Stimulated activated CD4-positive, alpha-beta T cell treated with anti-CD3 and anti-CD28 coated beads, Interleukin-12 subunit alpha, Interleukin-12 subunit beta, amount 100 ng/mL, for 4 hours (primary cell): Measurements from ENCODE around the gene SLC35A3.
"Not testable (repeated sequence)": the region's sequence is repeated elsewhere in the genome, so short reads cannot be mapped to it uniquely, and the experiment has no call there.

ENCODE experiments used
- DNase-seq: peaks from one replicate; pipeline ENCODE4 v3.0.0-alpha.2; 2020

Gene SLC35A3

DNA sequence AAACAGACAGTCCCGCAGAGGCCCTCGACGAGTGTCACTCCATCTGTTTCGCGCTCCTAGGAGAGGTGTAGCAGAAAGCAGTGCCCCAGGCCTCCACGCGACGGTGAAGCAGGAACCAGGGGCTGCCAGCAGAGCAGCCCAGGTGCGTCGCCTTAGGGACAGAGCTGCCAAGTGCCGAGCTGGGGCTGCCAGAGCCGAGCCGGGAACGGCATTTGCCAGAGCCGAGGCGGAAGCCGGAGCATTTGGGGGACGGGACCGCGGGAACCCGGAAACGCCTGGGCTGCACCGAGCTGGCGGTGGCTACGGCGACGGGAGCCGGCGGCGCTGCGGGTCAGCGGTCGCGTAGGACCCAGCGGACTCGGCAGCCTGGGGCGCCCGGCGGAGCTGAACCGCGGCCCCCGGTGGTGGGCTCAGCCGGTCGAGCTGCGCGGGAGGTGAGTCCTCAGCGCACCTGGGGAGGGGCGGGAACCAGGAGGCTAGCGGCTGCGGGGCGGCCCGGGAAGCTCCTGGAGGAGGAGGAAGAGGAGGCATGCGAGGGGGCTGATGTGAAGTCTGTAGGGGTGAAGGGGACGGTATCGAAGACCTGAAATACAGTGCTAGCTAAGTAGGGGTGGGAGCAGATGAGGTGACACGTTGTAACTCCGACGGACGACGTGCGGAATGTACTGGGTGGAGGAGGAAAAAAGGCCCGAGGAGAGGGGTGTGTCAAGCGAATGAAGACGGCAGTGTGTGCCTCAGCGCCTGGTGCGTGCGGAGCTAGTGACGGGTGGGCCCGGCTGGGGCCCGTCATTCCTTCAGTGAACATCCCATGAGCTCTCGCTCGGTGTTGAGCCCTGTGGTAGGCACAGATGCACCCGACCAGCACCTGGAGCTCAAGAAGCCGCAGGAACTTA is at the start of gene SLC35A3:
SLC35A3 (plus strand) TSS at position 268 of the 893 bp plus-strand sequence. CDS start 23,559 bp downstream, outside the sequence.
- DNase-seq = peak; percentile 78

DNA sequence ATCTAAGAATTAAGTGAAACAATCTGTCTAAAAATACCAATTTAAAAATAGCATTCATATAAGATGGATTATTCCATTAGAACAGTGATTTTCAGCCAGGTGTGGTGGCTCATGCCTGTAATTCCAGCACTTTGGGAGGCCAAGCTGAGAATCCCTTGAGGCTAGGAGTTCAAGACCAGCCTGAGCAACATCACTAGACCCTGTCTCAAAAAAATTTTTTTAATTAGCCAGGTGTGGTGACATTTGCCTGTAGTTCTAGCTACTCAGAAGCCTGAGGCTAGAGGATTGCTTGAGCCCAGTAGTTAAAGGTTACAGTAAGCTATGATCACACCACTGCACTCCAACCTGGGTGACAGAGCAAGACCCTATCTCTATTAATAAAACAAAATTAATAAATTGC is 35.0 kb upstream of the SLC35A3 start:
- no peak for DNase-seq

DNA sequence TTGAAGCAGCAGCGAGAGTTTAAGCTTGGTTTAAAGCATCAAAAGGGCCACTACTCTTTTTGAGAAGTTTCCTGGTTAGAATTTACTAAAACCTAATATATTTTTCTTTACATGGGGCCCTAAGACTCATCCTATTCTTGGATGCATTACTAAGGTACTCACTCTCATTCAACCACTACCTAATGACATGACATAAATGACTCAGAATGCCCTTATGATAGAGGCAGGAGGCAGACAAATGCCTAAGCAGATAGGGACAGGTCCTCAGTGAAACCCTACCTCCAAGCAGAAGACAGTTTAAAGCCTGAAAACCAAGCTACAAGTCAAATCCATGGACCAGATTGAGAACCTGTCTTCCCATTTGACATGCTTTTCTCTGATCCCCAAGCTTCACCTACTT is 34.3 kb upstream of the SLC35A3 start:
- no peak for DNase-seq

DNA sequence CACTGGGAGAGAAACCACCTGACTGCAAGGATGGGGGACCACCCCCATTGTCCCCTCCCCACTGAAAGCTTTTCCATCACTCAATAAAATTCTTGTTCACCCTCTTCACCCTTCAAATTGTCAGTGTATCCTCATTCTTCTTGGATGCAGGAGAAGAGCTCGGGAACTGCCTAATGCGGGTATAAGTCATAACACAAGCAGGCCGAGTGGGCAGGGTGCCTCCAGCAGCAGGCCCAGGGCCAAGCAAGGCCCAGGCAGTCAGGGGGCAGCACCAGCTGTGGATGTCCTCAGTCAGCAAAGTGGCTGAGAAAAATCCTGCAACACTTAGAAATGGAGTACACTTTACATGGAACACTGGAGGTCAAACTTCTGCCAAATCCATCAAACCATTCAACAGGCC is 33.7 kb upstream of the SLC35A3 start:
- no peak for DNase-seq

DNA sequence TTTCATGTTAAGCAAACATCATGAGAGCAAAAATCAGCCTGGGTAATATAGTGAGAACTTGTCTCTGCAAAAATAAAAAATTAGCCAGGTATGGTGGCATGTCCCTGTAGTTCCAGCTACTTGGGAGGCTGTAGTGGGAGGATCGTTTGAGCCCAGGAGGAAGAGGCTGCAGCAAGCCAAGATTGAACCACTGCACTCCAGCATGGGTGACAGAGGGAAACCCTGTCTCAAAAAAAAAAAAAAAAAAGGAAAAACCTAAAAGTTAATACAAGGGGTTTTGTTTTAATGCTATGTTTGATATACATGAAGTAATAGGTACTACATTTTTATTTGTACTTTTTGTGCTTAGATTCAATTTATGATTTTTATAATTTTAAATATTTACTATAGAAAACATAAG is 27.1 kb upstream of the SLC35A3 start:
- no peak for DNase-seq

DNA sequence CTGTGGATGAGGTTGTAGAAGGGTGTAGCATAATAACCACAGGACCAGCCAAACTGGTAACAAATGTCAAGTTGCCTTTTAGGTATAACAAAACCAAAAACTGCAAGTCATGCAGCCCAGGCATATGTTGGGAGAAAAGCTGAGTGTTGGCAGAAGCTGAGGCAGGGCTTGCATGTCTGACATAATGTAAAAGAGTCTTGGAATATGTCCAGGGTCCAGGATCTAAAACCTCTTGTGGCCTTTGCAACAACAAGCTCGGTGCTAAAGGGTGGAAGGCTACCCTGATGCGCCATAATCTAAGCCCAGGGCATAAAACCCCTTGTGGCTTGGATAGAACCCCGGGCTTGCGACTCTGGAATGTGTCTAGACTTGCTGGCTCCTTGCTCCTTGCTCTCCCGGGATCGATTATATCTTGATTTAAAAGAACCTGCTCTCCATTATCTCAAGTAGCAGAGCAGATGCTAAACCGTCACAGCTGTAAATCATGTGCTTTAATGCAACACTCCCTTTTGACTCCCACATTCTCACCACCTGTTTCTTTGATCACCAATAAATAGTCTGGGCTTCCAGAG is 26.5 kb upstream of the SLC35A3 start:
- DNase-seq = no peak

DNA sequence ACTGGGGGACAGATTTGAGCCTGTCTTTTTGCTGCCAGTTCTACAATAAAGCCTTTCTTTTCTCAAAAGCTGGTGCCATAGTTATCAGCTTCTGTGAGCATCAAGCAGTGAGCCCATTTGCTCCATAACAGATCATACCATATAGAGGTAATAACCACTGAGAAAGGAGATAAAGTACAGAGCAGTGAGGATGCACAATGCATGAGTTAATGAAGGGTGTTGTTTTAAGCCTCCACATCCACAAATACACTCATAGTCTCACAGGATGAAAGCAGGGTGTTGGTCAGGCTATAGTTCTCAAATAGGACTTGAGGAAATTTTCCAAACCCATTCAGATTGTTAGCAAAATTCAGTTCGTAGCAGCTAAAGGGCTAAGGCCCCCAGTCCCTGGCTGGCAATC is 25.6 kb upstream of the SLC35A3 start:
- DNase-seq = no peak

DNA sequence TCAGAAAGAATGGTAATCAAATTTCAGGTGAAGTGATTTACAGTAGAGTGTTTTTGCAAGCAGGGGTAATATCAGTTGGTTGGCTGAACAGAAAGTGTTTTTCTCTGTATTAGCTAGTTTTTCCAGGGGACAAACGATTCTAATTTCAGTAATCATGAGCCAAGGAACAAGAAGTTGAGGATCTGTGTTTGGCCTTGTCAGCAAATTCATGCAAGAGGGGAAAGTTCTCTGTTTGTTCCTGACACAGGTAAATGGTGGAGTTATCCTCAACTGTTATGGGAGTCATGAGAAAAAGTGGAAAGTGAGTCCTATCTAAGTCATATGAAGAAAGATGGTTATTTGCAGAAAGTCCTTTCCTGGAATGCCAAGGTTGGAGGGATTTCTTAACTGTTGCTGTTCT is 24.6 kb upstream of the SLC35A3 start:
- no peak for DNase-seq

DNA sequence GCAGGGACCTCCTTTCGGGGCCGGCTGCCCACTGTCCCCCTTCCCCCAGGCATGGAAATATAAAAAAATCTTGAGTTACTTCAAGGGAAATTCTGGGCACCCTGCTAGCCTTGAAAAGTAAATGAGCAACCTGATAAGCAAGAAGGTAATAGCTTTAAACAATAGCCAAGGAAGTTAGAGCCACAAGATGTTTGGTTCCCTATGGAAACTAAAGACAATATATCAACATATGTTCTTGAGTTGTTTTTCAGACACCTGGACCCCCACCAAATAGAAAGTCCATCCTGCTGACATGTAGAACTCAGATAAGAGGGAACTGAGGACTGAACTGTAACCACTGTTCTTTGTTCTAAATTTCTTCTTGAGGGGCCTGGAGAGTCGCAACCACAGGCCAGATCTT is 19.3 kb upstream of the SLC35A3 start:
- no peak for DNase-seq

DNA sequence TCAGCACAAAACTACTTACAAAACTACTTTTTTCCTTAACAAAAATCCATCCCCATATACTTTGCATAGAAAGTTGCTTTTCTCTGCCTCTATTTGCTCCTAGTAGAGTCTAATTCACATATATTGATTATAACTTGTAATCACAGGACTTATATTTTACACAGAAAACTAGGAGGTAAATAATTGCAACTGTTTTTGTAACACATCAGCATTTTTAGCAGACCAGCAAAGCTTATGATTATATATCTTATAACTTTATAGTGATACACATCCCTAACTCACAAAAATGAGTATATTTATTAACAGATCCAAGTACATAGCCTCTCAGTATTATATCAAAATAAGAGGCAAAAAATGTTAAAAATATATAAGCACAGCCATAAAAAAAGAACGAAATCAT is 17.3 kb upstream of the SLC35A3 start:
- no peak for DNase-seq

DNA sequence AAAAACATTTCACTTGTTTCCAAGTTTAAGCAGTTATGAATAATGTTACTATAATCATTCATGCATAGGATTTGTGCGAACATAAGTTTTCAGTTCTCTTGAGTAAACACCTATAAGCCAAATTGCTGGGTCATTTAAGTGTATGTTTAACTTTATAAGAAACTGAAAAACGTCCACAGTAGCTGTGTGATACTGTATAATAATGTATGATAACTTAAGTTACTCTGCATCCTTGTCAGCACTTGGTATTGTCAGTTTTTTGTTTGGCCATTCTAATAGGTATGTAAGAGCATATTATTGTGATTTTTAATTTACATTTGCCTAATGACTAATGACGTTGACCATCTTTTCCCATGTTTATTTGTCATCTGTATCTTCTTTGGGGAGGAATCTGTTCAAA is 14.4 kb upstream of the SLC35A3 start:
- no peak for DNase-seq

DNA sequence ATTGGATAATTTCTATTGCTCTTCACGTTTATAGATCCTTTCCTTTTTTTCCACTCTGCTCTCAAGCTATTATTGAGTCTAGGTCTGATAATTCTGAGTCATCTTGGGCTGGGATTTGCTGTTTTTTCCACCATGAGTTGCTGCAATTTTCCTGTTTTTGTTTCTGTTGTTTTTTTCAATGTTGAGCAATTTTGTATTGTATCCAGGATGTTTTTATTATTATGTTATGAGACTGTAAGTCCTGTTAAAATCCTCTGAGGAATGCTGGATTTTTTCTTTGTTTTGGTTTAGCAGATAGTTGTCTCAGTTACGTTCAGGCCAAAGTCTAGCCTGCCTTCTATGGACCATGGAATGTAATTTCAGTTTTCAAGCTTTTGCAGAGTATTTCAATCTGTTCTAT is 13.0 kb upstream of the SLC35A3 start:
- no peak for DNase-seq

DNA sequence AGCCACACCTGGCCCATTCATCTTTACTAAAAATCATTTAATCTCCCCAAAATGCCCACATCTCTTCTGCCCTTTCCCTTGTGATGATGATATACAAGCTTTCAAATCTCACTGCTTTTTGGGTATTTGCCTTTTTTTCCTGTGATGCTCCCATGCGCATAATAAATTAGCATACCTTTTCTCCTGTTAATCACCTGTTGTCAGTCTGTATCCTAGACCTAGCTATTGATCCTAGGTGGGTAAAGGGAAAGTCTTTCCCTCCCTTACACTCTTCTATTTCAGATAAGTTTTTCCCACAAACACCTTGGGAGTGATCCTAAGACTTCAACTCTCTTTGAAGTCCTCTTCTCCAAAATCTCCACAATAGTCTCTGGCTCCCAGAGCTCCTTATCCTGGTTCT is 12.0 kb upstream of the SLC35A3 start:
- no peak for DNase-seq

DNA sequence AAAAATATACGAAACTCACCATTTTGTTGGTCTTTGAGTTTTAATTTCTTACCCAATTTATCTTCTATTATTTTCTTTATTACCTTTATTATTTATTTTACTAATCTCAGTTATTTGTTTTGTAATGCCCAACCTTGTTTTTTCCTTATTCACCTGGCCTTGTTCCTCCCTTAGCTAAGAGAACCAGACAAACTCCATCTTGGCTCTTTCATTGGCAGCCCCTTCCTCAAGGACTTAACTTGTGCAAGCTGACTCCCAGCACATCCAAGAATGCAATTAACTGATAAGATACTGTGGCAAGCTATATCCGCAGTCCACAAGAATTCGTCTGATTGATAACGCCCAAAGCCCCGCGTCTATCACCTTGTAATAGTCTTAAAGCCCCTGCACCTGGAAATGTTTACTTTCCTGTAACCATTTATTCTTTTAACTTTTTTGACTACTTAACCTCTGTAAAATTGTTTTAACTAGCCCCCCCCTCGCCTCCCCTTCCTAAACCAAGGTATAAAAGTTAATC is 10.5 kb upstream of the SLC35A3 start:
- DNase-seq = not testable (repeated sequence)

DNA sequence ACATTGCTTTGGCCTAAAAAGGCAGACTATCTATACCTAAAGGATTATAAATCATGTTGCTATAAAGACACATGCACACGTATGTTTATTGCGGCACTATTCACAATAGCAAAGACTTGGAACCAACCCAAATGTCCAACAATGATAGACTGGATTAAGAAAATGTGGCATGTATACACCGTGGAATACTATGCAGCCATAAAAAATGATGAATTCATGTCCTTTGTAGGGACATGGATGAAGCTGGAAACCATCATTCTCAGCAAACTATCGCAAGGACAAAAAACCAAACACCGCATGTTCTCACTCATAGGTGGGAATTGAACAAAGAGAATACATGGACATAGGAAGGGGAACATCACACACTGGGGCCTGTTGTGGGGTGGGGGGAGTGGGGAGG is 9.5 kb upstream of the SLC35A3 start:
- not testable (repeated sequence) for DNase-seq

DNA sequence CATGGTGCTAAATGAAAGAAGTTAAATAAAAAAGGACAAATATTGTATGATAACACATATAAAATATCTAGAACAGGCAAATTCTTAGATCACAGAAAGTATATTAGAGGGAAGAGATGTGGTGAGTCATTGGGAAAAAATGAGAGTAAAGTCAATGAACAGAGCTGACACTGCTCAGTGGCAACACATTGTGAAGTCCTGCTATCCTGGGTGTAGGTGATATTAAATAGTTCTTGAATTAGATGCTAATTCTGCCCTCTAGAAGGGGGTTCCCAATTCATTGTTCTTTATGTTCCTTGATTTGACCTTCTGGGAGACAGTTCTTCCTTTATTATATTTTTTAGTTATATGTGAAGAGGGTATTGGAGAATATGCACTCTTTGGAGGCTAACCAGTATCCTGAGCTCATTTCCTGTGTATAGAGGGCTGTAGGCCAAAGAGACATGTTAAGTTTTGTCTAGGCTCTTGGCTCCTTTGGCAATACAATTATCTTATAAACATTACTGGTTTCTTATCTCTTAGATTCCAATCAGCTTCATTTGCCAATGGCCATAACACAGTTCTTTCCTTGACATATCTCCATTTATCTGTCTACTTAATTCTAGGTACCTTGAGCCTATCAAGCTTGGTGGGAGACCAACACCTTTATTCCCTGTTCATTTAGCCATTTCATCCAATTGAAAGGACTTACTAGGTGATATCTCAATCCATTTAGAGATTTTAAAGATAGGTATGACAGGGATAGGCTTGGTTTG is 6.6 kb upstream of the SLC35A3 start:
- no peak for DNase-seq

DNA sequence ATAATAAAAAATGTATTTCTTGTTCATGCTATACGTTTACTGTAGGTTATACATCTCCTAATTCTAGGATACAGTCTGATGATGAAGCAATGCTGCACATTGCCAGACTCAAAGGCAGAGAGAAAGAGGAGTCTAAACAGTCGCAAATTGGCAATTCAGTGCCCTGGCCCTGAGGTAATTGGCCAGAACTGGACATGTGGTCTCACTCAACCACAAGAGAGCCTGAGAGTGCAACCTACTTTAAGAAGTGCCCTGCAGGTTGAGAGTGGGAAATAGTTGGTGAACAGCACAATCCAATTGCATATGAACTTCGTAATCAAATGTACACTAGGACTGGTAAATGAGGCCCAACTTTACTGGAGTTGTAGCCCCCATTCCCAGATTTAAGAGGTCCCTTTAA is 5.0 kb upstream of the SLC35A3 start:
- DNase-seq = no peak

DNA sequence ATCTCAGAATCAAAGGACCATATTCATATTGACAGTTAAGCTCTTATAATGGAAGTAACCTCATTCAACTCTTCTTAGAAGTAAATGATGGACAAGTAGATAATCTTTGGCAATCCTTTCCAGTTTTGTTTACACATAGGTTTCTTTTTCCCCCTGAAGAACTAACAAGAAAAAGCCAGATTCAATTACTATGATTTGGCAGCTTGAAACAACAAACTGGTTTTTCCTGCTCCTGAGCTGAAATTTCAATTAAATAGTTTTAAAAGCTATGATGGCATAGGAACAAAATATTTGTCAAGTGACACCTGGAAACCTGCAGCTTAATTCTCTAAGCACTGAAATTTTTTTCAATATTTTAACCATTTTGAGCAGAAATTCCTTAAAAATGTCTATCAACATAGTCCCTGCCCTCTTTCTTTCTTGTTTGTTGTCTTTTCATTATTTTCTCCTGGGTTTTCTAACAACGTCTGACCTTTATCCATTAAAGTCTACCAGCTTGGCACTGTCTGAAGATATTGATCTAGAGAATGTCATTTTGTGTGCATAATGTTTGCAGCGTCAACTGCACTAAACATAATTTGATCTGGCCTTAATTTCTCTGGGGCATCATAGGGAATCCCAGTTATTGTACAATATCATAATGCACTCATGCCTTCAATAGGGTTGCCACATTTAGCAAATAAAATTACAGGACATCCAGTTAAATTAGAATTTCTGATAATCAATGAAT is 4.0 kb upstream of the SLC35A3 start:
- no peak for DNase-seq

DNA sequence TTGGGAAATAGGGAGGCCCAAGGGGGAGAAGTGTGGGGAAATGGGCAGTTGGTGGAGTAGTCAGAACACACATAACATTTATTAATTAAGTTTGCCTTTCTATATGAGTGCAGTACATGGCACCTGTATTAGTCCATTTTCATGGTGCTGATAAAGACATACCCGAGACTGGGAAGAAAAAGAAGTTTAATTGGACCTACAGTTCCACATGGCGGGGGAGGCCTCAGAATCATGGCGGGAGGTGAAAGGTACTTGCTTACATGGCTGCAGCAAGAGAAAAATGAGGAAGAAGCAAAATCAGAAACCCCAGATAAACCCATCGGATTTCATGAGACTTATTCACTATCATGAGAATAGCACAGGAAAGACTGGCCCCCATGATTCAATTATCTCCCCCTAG is 1.6 kb upstream of the SLC35A3 start:
- no peak for DNase-seq

DNA sequence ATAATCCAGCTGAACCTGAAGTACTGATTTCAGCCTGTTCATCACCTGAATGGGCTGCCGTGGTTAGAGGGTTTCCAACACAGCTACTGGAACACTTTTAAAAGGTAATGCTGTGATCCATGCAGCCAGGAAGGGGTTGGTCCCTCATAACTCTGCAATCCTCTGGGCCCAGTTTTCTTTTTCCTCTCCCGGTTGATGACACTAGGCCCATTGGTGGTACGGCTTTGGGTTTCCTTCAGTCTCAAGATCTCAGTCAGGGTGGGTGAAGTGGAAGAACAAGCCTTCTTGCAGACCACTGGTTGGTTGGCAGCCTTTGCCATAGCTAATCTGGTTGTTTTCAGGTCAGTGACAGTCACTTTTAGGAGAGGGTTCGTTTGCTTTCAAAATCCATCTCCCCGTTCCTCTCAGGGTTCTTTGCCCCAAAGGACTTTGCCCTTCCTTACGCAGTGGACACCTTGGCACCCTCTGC is 502 bp upstream of the SLC35A3 start:
- DNase-seq = peak; percentile 2

DNA sequence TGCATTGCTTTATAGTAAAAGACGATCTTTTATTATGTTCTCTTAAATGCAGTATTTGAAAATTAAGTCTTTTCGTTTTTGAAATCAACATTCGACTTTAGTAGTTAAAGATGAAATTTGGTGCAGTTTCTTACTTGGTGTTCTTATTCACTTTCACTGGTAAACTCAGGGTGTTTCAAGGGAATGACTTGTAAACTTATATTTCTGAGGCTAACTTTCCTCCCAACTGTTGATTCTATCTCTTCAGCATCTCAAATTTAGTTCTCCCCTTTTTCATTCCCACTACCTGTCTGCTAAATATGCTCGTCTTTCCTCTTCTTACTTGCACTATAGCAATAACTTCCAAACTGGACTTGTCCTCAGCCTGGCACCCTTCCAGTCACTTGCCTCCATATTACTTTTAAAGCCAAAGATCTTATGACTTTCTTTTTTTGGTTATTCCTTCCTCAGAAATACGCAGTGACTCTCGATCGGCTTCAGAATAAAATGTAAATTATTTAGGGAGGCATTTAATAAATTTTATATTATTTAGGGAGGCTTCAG is 988 bp downstream of the SLC35A3 start:
- DNase-seq = no peak

DNA sequence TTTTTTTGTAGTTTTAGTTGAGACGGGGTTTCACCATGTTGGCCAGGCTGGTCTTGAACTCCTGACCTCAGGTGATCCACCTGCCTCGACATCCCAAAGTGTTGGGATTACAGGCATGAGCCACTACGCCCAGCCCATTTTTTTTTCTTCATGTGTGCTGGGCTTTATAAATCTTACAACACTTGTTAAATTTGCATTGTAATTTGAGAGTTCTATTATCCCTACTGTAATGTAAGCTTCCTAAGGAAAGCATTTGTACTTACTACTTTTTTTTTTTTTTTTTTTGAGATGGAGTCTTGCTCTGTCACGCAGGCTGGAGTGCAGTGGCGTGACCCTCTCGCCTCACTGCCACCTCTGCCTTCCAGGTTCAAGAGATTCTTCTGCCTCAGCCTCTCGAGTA is 2.3 kb downstream of the SLC35A3 start:
- DNase-seq = not testable (repeated sequence)

DNA sequence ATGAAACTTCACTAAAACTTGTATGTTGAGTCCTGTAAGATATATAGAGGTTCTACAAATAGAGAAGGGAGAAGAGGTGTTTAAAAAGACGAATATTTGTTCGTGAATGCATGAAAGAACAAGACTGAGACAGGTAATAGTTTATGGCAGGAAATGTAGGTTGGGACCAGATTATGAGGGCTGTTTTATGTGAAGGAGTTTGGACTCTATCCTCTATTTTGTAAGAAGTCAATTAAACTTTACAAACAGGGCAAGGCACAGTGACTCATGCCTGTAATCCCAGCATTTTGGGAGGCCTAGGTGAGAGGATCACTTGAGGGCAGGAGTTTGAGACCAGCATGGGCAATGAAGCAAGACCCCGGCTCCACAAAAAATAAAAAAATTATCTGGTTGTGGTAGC is 5.7 kb downstream of the SLC35A3 start:
- no peak for DNase-seq
